Neural cell (in vitro differentiated cells): ENCODE measurements around the gene NAA15. TPM values are rescaled to one million over a fixed set of nuclear protein-coding genes. Genes with fewer than 3 reads are reported as not detected.
"Not testable (repeated sequence)": the region's sequence is repeated elsewhere in the genome, so short reads cannot be mapped to it uniquely, and the experiment has no call there.

ENCODE experiments used
- H2AFZ ChIP-seq: fragments of 200-600, 300-800 bp; sonication (generic), shearing (Covaris generic); 2 replicates; pipeline ENCODE4 v1.6.0; 2014; ENCODE audit warnings: low read depth, mild to moderate bottlenecking, antibody characterized with exemption, low read length, moderate library complexity
- H3F3A ChIP-seq: fragments of 200-600 bp; shearing (Covaris generic); 2 replicates; pipeline ENCODE4 v1.6.1; 2016; ENCODE audit warnings: mild to moderate bottlenecking, moderate library complexity, mixed read lengths, antibody characterized with exemption, low read length; ENCODE audit not compliant: insufficient read depth, poor library complexity, severe bottlenecking
- H3K27ac ChIP-seq: fragments of 200-600, 300-800 bp; sonication (generic), shearing (Covaris generic); 2 replicates; pipeline ENCODE4 v1.5.1; 2014; ENCODE audit warnings: mild to moderate bottlenecking, low read length, moderate library complexity
- H3K27me3 ChIP-seq: fragments of 300-800, 200-600 bp; sonication (generic), shearing (Covaris generic); 2 replicates; pipeline ENCODE4 v1.6.0; 2014; ENCODE audit warnings: mild to moderate bottlenecking, low read depth, low read length, moderate library complexity; ENCODE audit not compliant: insufficient read depth
- H3K36me3 ChIP-seq: fragments of 300-800, 200-600 bp; sonication (generic), shearing (Covaris generic); 2 replicates; pipeline ENCODE4 v1.5.1; 2014; ENCODE audit warnings: mild to moderate bottlenecking, antibody characterized with exemption, low read length, moderate library complexity; ENCODE audit not compliant: insufficient read depth
- H3K4me2 ChIP-seq: fragments of 300-800, 200-600 bp; sonication (generic), shearing (Covaris generic); 2 replicates; pipeline ENCODE4 v1.6.0; 2014; ENCODE audit warnings: mild to moderate bottlenecking, low read length
- H3K4me3 ChIP-seq: fragments of 300-800, 200-600 bp; sonication (generic), shearing (Covaris generic); 2 replicates; pipeline ENCODE4 v1.5.1; 2014; ENCODE audit warnings: mild to moderate bottlenecking, low read length, moderate library complexity
- H3K79me2 ChIP-seq: fragments of 200-600 bp; shearing (Covaris generic); replicated peaks from 2 replicates; pipeline ENCODE4 v1.6.0; 2014; ENCODE audit warnings: mild to moderate bottlenecking, low read length, moderate library complexity; ENCODE audit not compliant: insufficient read depth
- H3K9ac ChIP-seq: fragments of 300-800, 200-600 bp; sonication (generic), shearing (Covaris generic); 2 replicates; pipeline ENCODE4 v1.6.1; 2016; ENCODE audit warnings: mild to moderate bottlenecking, low read length, mixed read lengths
- H3K9me2 ChIP-seq: fragments of 200-600 bp; shearing (Covaris generic); 2 replicates; pipeline ENCODE4 v1.6.1; 2016; ENCODE audit warnings: mild to moderate bottlenecking, low read length, mixed read lengths; ENCODE audit not compliant: insufficient read depth
- H3K9me3 ChIP-seq: fragments of 200-600, 300-800 bp; sonication (generic), shearing (Covaris generic); 2 replicates; pipeline ENCODE4 v1.6.1; 2016; ENCODE audit warnings: mild to moderate bottlenecking, mixed run types, low read length, moderate library complexity, mixed read lengths
- H4K20me1 ChIP-seq: fragments of 200-600 bp; shearing (Covaris generic); 2 replicates; pipeline ENCODE4 v1.6.1; 2016; ENCODE audit warnings: mild to moderate bottlenecking, mixed run types; ENCODE audit not compliant: insufficient read depth
- CTCF ChIP-seq: fragments of 450-650 bp; IDR thresholded peaks from 2 replicates; pipeline ENCODE4 v1.5.1; 2014; ENCODE audit warnings: antibody characterized with exemption, mild to moderate bottlenecking, moderate library complexity; ENCODE audit not compliant: poor library complexity, severe bottlenecking
- EP300 ChIP-seq: fragments of 450-650 bp; conservative IDR thresholded peaks from 2 replicates; pipeline ENCODE4 v1.6.1; 2014; ENCODE audit warnings: antibody characterized with exemption, mild to moderate bottlenecking, moderate library complexity; ENCODE audit not compliant: poor library complexity, severe bottlenecking
- EZH2 ChIP-seq: fragments of 200-600, 300-800 bp; shearing (Covaris generic), sonication (generic); IDR thresholded peaks from 2 replicates; pipeline ENCODE4 v1.6.1; 2014; ENCODE audit warnings: antibody characterized with exemption, low read length, borderline replicate concordance, mild to moderate bottlenecking; ENCODE audit not compliant: insufficient read depth, poor library complexity, severe bottlenecking
- MXI1 ChIP-seq: fragments of 450-650 bp; conservative IDR thresholded peaks from 2 replicates; pipeline ENCODE4 v1.6.1; 2014; ENCODE audit warnings: antibody characterized with exemption, mild to moderate bottlenecking; ENCODE audit not compliant: poor library complexity, severe bottlenecking
- POLR2AphosphoS5 ChIP-seq: IDR thresholded peaks from 2 replicates; pipeline ENCODE4 v1.6.1; 2012
- RAD21 ChIP-seq: fragments of 450-650 bp; conservative IDR thresholded peaks from 2 replicates; pipeline ENCODE4 v1.6.1; 2014; ENCODE audit warnings: antibody characterized with exemption, mild to moderate bottlenecking, moderate library complexity
- REST ChIP-seq: IDR thresholded peaks from 2 replicates; pipeline ENCODE4 v1.6.1; 2012; ENCODE audit warnings: borderline replicate concordance
- SMC3 ChIP-seq: fragments of 450-650 bp; conservative IDR thresholded peaks from 2 replicates; pipeline ENCODE4 v1.6.1; 2014; ENCODE audit warnings: antibody characterized with exemption, mild to moderate bottlenecking, moderate library complexity; ENCODE audit not compliant: poor library complexity
- TAF1 ChIP-seq: IDR thresholded peaks from 2 replicates; pipeline ENCODE4 v1.6.1; 2012; ENCODE audit warnings: low read depth
- polyA plus RNA-seq: library from polyadenylated mRNA; depleted of rRNA; stranded (reverse); fragments of >200 nt; gene quantifications from 2 replicates; pipeline ENCODE4 v1.2.3, GENCODE V29; 2014

Gene NAA15
- polyA plus RNA-seq, 1 donor from 2014 or later: 12.5 TPM

GRCh38 chr4:139319571-139319970, 18.3 kb downstream of the NAA15 start:
- no peak overlapping the region for H3K27ac ChIP-seq
- TF ChIP-seq REST (no peak), RAD21 (no peak), POLR2AphosphoS5 (no peak), MXI1 (no peak)
- no peaks in the 10 kb centered on the region for H3K9me3 ChIP-seq
- H3K9ac ChIP-seq: no peak overlapping the region
- peaks cover 72% of the 10 kb centered on the region for H3K79me2 ChIP-seq
- no peaks in the 10 kb centered on the region for H4K20me1 ChIP-seq
- H2AFZ ChIP-seq: no peak overlapping the region
- no peaks in the 10 kb centered on the region for H3K9me2 ChIP-seq
- H3F3A ChIP-seq: no peaks in the 10 kb centered on the region
- H3K4me2 ChIP-seq: no peak overlapping the region
- H3K36me3 ChIP-seq: no peaks in the 10 kb centered on the region
- no peaks in the 10 kb centered on the region for H3K27me3 ChIP-seq
- no peak overlapping the region for H3K4me3 ChIP-seq

- not testable (repeated sequence) for H3K9me3 ChIP-seq, H3K4me3 ChIP-seq, H3F3A ChIP-seq, H3K9ac ChIP-seq, H2AFZ ChIP-seq, H3K9me2 ChIP-seq, H4K20me1 ChIP-seq, H3K27me3 ChIP-seq, H3K4me2 ChIP-seq, H3K27ac ChIP-seq, H3K36me3 ChIP-seq
- H3K79me2 ChIP-seq: peaks cover 62% of the 10 kb centered on the region
Measured at GRCh38 chr4:139322070-139322469, 20.8 kb downstream of the NAA15 start.

- H3K9ac ChIP-seq, H3K9me3 ChIP-seq, H4K20me1 ChIP-seq, H3K4me3 ChIP-seq, H2AFZ ChIP-seq, H3K9me2 ChIP-seq, H3K36me3 ChIP-seq, H3K4me2 ChIP-seq, H3K27me3 ChIP-seq, H3F3A ChIP-seq, H3K27ac ChIP-seq: not testable (repeated sequence)
- peaks cover 59% of the 10 kb centered on the region for H3K79me2 ChIP-seq
Measured at GRCh38 chr4:139322541-139322940, 21.2 kb downstream of the NAA15 start.

- no peaks in the 10 kb centered on the region for H3K9me2 ChIP-seq
- H3K79me2 ChIP-seq: peaks cover 56% of the 10 kb centered on the region
- no peaks in the 10 kb centered on the region for H3K36me3 ChIP-seq
- H3K4me2 ChIP-seq: no peak overlapping the region
- TF ChIP-seq POLR2AphosphoS5: no peak
- TF ChIP-seq EP300: no peak
- TF ChIP-seq TAF1: no peak
- no peak for TF ChIP-seq SMC3
- no peak for TF ChIP-seq RAD21
- no peak for TF ChIP-seq REST
- no peak for TF ChIP-seq EZH2
- no peak for TF ChIP-seq CTCF
- TF ChIP-seq MXI1: no peak
- H3K4me3 ChIP-seq: no peak overlapping the region
- no peaks in the 10 kb centered on the region for H3K27me3 ChIP-seq
- no peaks in the 10 kb centered on the region for H4K20me1 ChIP-seq
- no peak overlapping the region for H2AFZ ChIP-seq
- no peaks in the 10 kb centered on the region for H3F3A ChIP-seq
- H3K9ac ChIP-seq: no peak overlapping the region
- H3K27ac ChIP-seq: no peak overlapping the region
- H3K9me3 ChIP-seq: no peaks in the 10 kb centered on the region
Measured at GRCh38 chr4:139324620-139325019, 23.3 kb downstream of the NAA15 start.
